MCF 10A (cell line): ENCODE measurements around the gene AQP11. TPM values are rescaled to one million over a fixed set of nuclear protein-coding genes. Genes with fewer than 3 reads are reported as not detected.

Experiments used
- BruUV-seq: library from RNA; stranded (reverse); fragments of 400-500 nt; replicated peaks from 2 replicates; lab custom pipeline; 2021; lab: Mats Ljungman, UMichigan
- CTCF ChIA-PET: fragments of 300-600 bp; sonication (Branson Sonifier 250); formaldehyde crosslinking; extraction: SDS; loops from one replicate; lab custom pipeline; 2021; ENCODE audit warnings: antibody characterized with exemption, inconsistent platforms; lab: Yijun Ruan, JAX
- POLR2A ChIA-PET: fragments of 300-600, 350-650 bp; sonication (Branson Sonifier 250); formaldehyde crosslinking; extraction: SDS; loops from one replicate; lab custom pipeline; 2020; ENCODE audit warnings: antibody characterized with exemption, inconsistent platforms; lab: Yijun Ruan, JAX
- DNase-seq: peaks from one replicate; pipeline ENCODE4 v3.0.0-alpha.2; 2018; ENCODE audit not compliant: unreplicated experiment
- H3K27ac Mint-ChIP-seq: one replicate; pipeline ENCODE4 v1.8.0; 2022; ENCODE audit warnings: mild to moderate bottlenecking, low read depth, mixed read lengths; ENCODE audit not compliant: unreplicated experiment
- H3K27me3 Mint-ChIP-seq: one replicate; pipeline ENCODE4 v1.8.0; 2022; ENCODE audit warnings: mixed read lengths; ENCODE audit not compliant: insufficient read depth, unreplicated experiment
- H3K36me3 Mint-ChIP-seq: one replicate; pipeline ENCODE4 v1.8.0; 2022; ENCODE audit warnings: mild to moderate bottlenecking, moderate library complexity, mixed read lengths; ENCODE audit not compliant: insufficient read depth, unreplicated experiment
- H3K4me1 Mint-ChIP-seq: one replicate; pipeline ENCODE4 v1.8.0; 2022; ENCODE audit warnings: mixed read lengths; ENCODE audit not compliant: insufficient read depth, unreplicated experiment
- H3K4me3 Mint-ChIP-seq: one replicate; pipeline ENCODE4 v1.8.0; 2022; ENCODE audit warnings: mild to moderate bottlenecking, moderate library complexity, mixed read lengths; ENCODE audit not compliant: unreplicated experiment
- H3K9me3 Mint-ChIP-seq: one replicate; pipeline ENCODE4 v1.8.0; 2022; ENCODE audit warnings: mixed read lengths; ENCODE audit not compliant: unreplicated experiment
- intact Hi-C: fragments of 100-400 bp; cut with micrococcal nuclease; formaldehyde crosslinking; loops from 2 replicates; pipeline ENCODE4 v1.14.1; 2022
- total RNA-seq: library from RNA; stranded (reverse); gene quantifications from 2 replicates; pipeline ENCODE4 v1.2.3, GENCODE V29; 2022
- TF ChIP-seq, protein P1 (sequence below): fragments of 200-600 bp; IDR thresholded peaks from one replicate; pipeline ENCODE4 v1.8.0; 2022; ENCODE audit warnings: antibody characterized with exemption, mild to moderate bottlenecking; ENCODE audit not compliant: unreplicated experiment

Gene AQP11
- total RNA-seq, 1 experiment from 2014 or later = not detected

- TF ChIP-seq, protein P1, sequence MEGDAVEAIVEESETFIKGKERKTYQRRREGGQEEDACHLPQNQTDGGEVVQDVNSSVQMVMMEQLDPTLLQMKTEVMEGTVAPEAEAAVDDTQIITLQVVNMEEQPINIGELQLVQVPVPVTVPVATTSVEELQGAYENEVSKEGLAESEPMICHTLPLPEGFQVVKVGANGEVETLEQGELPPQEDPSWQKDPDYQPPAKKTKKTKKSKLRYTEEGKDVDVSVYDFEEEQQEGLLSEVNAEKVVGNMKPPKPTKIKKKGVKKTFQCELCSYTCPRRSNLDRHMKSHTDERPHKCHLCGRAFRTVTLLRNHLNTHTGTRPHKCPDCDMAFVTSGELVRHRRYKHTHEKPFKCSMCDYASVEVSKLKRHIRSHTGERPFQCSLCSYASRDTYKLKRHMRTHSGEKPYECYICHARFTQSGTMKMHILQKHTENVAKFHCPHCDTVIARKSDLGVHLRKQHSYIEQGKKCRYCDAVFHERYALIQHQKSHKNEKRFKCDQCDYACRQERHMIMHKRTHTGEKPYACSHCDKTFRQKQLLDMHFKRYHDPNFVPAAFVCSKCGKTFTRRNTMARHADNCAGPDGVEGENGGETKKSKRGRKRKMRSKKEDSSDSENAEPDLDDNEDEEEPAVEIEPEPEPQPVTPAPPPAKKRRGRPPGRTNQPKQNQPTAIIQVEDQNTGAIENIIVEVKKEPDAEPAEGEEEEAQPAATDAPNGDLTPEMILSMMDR = no peak
- DNase-seq = no peak
- no TSS peak for BruUV-seq
- POLR2A ChIA-PET = interaction anchor here (1.7 kb wide), 1 partner anchor 83 kb away, joined by 3 read pairs; no protein-coding TSS in a partner anchor
- intact Hi-C loops = no loop called here
- Mint-ChIP-seq H3K4me1 (peaks cover 14% of the 10 kb centered on the region), H3K9me3 (peaks cover 15% of the 10 kb centered on the region), H3K27ac (no peak overlapping the region), H3K36me3 (no peaks in the 10 kb centered on the region), H3K27me3 (no peaks in the 10 kb centered on the region), H3K4me3 (no peak overlapping the region)
- CTCF ChIA-PET = interaction anchor here (0.6 to 2.9 kb wide), 4 partner anchors 10 to 96 kb away, joined by 3 to 9 read pairs (median 3); partner anchors contain the start of gene PAK1
Measured at GRCh38 chr11:77558380-77558779, 31.4 kb upstream of the AQP11 start.

DNA sequence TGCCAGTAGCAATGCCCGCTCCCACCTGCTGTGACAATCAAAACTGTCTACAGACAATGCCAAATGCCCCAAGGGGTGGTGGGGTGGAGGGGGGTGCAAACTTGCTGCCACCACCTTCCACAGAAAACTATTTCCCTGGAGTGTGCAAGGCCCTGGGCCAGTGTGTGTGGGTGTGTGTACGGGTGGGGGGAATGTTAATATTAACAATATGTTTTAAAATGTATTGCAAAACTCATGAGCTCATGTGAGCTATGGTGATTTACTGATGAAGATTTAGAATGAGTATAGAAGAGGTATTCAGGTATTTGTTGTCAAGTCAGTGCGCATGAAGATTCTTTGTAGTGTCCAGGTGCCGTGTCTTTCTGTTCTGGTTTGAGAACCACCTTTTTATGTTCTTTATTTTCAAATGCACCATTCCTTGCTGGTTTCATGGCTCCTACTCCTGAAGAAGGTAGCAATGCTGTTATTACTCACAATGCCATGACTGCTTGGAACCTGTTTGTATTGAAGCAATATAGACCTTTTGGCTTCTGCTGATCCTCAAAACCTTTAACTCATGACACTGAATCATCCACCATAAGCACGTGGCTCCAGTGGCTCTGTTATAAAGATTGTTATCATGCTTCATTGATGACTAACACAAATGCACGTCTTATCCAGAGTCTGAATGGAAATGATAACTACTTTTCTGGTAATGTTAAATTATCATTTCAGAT is 29.9 kb upstream of the AQP11 start:
- BruUV-seq = no TSS peak
- intact Hi-C loops = no loop called here
- Mint-ChIP-seq H3K27ac (peak overlapping the region; percentile 68), H3K9me3 (peaks cover 19% of the 10 kb centered on the region), H3K4me3 (no peak overlapping the region), H3K4me1 (peaks cover 14% of the 10 kb centered on the region), H3K27me3 (no peaks in the 10 kb centered on the region), H3K36me3 (no peaks in the 10 kb centered on the region)
- peak; percentile 52 for DNase-seq
- POLR2A ChIA-PET = interaction anchor here (1.4 kb wide), 1 partner anchor 29 kb away, joined by 5 read pairs; no protein-coding TSS in a partner anchor
- CTCF ChIA-PET = interaction anchor here (0.7 to 2.9 kb wide), 2 partner anchors 11 to 237 kb away, joined by 3 to 9 read pairs; no protein-coding TSS in a partner anchor
- TF ChIP-seq, protein P1 = no peak

DNA sequence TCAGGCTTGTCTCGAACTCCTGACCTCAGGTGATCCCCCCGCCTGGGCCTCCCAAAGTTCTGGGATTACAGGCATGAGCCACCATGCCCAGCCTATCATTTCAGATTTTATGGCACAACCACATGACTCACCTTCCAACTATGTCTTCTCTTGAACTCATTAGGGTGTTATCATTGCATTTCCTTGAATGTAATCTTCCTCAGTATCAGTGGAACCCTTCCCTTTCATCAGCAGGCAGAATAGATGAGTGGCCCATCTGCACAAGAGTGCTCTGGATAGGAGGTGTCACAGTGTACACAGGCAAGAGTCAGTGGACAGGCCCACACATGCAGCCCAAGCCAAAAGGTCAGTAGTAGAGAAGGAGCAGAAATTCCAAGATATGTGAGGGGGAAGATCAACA is 29.1 kb upstream of the AQP11 start:
- no peaks in the 10 kb centered on the region for H3K36me3 Mint-ChIP-seq
- DNase-seq = no peak
- intact Hi-C loops = no loop called here
- POLR2A ChIA-PET = interaction anchor here (1.4 kb wide), 1 partner anchor 29 kb away, joined by 5 read pairs; no protein-coding TSS in a partner anchor
- no peaks in the 10 kb centered on the region for H3K27me3 Mint-ChIP-seq
- H3K4me3 Mint-ChIP-seq = no peak overlapping the region
- CTCF ChIA-PET = interaction anchor here (2.9 to 3.2 kb wide), 2 partner anchors 12 to 59 kb away, joined by 9 read pairs; no protein-coding TSS in a partner anchor
- peak overlapping the region; percentile 68 for H3K27ac Mint-ChIP-seq
- TF ChIP-seq, protein P1 = no peak
- H3K4me1 Mint-ChIP-seq = peaks cover 14% of the 10 kb centered on the region
- no TSS peak for BruUV-seq
- H3K9me3 Mint-ChIP-seq = peaks cover 19% of the 10 kb centered on the region

GRCh38 chr11:77561257-77561656 is 28.5 kb upstream of the AQP11 start:
- no peak overlapping the region for H3K4me3 Mint-ChIP-seq
- H3K36me3 Mint-ChIP-seq = no peaks in the 10 kb centered on the region
- POLR2A ChIA-PET = interaction anchor here (1.0 kb wide), 1 partner anchor 15 kb away, joined by 5 read pairs; no protein-coding TSS in a partner anchor
- H3K9me3 Mint-ChIP-seq = peaks cover 21% of the 10 kb centered on the region
- H3K27ac Mint-ChIP-seq = peak overlapping the region; percentile 68
- peaks cover 14% of the 10 kb centered on the region for H3K4me1 Mint-ChIP-seq
- H3K27me3 Mint-ChIP-seq = no peaks in the 10 kb centered on the region
- CTCF ChIA-PET = interaction anchor here (1.3 to 3.2 kb wide), 3 partner anchors 58 to 369 kb away, joined by 3 to 9 read pairs (median 9); no protein-coding TSS in a partner anchor
- no TSS peak for BruUV-seq
- DNase-seq = no peak
- intact Hi-C loops = no loop called here
- TF ChIP-seq, protein P1 = no peak
